H4 (cell line): Measurements from ENCODE around the gene ADCY5. TPM values are rescaled to one million over a fixed set of nuclear protein-coding genes. Genes with fewer than 3 reads are reported as not detected.

Experiments used
- DNase-seq: peaks from one replicate; pipeline ENCODE4 v3.0.0-alpha.2; 2015; ENCODE audit warnings: low spot score
- total RNA-seq: library from RNA; depleted of rRNA; stranded (reverse); fragments of >200 nt; shearing (Covaris generic); gene quantifications from 2 replicates; pipeline ENCODE4 v1.2.3, GENCODE V29; 2014

Gene ADCY5
- total RNA-seq, 1 experiment from 2014 or later: 0.85 TPM

DNA sequence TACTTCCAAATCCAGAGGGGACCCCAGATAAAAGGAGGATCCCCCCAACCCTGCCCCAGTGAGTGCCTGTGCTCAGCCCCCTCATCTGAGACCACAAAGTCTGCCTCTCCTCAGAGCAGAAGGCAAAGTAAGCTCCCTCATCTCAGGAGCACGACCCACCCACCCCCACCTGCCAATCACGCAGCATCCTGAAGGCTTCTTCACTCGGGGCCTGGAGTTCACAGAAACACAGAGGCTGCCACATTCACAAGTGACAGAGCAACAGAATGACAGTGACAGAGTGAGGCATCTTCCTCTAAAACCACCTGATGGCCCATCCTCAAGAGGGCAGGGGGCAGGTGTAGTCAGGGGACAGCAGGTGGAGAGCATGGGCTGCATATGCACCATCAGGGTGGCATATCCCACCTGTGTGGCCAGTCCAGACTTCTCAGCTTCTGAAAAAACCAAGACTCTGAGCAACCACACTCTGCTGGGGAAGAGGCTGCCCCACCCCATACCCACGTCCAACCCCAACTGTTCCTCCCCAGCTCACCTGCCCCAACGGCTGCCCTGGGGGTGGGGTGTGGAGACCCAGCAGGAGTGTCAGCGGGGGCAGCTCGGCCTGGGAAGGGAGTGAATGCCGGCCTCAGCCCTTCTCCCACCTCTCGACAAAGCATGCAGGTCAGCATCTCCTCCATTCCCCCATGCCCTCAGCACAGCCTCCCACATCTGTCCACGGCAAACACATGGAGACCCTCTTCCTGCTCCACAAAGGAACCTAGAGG is 19.3 kb downstream of the ADCY5 start:
- no peak for DNase-seq

DNA sequence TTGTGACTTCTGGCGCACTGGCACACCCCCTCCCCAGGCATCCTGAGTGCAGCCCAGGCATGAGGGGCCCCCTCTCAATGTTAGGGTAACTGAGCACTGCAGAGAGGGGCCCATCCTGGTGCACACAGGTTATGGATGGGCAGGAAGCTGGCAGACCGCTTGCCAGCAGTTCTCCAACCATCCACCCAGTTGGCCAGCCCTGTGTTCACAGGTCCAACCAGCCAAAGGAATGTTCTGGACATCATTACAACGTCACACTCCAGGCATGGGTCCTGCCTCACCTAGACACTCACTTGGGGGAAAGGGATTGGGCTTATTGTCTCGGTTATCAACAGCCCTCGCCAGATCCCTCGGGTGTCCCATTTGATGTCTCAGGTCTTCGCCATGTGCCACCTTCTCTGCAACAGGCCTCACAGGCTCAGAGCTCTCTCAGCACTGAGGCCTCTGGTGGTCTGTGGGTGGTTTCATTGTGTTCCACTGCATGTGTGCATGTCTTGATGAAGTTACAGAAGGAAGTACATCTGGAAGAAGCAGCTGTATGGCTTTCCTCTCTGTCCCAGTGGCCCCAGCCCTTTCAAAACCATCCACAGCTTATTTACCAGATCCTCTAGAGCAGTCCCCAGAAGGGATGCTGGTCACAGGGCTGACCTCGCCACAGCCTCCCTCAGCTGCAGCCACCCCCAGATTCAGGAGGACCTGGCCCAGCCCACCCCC is 23.7 kb downstream of the ADCY5 start:
- no peak for DNase-seq

DNA sequence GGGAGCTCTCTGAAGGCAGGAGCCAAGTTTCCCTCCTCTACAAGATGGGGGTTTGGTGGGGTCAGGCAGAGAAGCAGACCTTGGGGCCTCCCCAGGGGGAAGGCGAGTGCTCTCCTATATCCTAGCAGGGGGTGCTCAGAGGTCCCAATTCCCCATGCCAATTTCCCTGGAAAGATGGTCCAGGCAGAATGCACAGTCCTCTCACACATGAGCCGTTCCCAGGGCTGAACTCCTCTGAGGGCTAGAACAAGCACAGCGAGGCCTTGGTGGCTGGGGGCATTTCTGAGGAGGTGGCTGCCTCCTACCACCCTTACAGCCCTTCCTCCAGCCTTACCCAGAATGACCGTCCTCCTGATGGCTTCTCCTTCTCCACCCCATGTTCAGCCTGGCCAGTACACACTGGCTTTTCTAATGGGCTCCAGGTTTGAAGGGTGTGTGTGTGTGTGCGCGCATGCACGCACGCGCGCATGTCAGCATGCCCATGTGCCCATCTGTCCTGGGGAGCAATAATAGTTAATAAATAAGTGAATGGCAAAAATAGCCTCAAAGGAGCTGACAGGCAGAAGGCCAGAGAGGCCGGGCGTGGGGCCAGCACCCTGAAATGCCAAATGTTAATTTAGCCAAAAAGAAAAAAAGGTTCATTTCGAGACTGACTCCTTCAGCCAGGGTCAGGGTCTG is 24.4 kb downstream of the ADCY5 start:
- DNase-seq: no peak

DNA sequence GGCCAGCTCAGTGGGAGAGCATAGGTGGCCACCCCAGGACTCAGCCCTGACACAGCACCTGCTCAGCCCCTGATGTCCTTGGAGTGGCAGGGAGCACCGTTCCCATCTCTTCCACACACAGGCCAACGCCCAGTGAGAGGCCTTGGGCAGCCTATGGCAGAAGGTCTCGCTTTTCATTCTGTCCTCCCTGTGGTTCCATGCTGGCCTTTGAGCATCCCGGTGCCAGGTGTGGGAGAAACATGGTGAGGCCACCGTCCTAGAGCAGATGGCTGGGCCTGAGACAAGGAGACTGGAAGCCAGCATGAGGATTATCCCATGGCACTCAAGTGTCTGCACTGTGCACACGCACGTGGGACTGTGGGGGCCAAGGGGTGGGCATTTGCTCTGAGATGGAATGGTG is 25.1 kb downstream of the ADCY5 start:
- no peak for DNase-seq

DNA sequence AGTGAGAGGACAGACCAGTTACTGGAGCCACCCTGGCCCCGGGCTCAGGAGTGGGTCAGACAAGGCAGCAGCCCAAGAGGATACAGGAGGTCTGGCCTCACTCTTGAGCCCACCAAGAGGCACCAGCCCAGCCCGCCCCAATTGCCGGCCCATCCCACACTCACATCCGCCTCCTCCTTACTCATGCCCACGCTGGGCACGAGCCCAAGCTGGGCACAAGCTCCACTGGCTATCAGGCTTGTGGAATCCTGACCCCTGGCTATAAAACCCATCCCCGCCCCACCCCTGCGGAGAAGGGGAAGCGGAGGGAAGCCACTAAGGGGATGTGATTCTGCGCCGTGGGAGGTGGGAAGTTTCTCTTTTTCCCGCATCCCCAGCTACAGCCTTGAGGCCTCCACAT is 25.9 kb downstream of the ADCY5 start:
- DNase-seq: no peak

DNA sequence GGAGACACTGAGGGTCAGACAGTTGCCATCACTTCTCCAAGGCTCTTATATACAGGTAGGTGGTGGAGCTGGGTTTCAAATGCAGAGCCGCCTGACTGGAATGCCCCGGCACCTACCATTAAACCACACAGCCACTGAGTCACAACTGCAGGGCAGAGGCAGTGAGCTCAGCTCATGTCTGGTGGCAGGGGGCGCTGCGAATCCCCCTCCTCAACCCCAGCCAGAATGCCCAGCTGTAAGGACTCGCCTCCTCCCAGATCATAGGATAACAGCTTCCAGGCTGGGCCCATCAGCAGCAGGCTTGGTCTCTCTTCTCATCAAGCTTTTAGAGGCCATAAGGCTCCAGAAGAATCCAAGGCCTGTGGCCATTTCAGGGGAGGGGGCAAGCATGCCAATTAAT is 26.4 kb downstream of the ADCY5 start:
- no peak for DNase-seq

DNA sequence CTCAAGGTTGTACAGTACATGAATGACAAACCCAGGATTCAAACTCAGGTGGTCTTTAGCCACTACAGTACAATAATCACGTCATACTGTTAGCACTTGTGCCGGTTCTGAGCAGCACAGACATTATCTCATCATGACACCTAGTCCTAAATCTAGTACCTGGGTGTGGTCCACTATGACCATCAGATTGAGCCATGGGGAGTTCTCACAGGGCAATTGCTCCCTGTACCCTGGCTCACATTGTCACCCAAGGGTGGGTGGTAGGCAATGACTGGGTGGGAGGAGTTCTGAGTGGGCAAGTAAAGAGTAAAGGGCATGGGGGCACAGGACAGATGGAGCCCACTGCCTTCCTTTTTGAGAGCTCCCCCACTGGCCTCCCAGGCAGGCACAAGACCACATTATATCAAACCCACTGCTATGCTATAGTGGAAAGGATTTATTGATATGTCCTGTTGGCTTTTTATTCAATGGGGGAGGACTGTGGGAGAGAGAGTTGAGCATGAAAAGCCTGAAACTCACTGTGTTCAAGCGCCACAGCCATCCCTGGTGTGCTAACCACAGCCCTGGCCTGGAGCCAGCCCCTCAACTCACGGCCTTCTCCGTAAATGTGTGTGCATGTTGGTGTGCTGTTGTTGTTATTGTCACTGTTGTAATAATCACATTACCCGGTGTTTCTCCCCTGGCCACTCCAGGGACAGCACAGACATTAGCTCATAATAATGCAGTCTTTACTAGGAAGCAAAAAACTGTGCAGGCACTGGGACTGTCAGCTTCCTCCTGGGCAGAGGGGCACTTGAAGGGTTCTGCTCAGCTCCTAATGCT is 27.3 kb downstream of the ADCY5 start:
- peak; percentile 58 for DNase-seq

DNA sequence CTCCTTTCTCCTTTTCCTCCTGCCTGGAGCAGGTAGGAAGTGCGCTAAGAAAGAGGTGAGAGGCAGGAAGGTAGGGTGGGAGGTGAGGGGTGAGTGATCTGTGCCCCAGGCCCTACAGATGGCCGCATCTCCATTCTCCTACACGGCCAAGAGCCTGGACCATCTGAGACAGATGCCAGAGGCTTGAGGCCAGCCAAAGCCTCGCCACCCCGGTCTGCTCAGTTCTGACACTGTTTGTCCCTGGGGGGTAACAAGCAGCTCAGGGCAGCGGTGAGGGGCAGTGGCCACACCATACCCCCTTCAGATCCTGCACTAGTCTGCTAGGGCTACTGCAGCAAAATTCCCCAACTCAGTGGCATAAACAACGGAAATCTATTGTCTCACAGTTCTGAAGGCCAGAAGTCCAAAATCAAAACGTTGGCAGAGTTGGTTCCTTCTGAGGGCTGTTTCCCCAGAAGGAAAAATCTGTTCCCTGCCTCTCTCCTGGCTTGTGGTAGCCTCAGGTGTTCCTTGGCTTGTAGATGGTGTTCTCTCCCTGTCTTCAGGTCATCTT is 28.4 kb downstream of the ADCY5 start:
- no peak for DNase-seq

DNA sequence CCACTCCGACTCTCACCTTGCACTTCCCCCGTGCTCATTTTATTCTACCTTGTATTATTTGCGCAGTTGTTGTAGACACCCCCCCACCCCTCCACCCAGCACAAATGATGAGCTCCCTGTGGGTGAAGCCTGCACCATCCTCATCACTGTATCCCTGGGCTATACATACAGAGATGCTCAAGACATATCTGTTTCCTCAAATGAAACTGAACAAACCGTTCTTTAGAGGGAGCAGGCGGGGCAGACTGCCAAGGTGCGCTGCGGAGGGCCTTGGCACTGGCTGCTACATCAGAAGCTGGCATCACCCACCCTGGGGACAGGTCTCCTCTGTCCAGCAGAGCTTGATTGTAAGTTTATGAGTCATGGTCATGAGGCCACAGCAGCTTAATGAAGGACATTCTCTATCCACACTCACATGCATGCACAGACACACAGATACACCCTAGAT is 29.0 kb downstream of the ADCY5 start:
- DNase-seq: no peak

DNA sequence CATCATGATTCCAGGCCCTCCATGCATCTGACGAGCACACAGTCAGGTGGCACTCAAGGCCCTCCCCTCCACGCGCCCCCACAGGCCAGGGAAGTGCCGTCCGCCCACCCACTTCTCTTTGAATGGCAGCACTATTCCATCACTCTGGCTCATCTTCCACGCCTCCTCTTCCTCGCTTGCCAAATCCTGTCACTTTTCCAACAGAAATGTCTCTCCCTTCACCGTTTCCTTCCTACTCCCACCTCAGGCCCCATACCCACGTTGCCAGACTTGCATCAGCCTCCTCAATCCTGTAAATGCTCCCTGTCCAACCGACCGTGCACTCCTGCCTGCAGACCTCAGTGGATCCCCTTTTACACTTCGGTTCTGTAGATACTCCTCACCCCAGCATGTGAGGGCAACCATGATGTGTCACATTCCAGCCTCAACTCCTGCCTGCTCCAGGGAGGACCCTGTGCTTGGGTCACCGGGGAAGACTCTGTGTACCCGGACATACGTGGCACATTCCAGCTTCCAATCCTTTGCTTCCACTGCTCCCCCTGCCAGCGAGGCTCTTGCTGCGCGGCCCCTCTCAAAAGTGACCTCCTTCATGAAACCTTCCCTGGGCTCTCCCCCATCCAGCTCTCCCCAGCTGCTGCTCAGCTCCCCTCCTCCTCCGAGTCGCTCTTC is 29.6 kb downstream of the ADCY5 start:
- DNase-seq: no peak

DNA sequence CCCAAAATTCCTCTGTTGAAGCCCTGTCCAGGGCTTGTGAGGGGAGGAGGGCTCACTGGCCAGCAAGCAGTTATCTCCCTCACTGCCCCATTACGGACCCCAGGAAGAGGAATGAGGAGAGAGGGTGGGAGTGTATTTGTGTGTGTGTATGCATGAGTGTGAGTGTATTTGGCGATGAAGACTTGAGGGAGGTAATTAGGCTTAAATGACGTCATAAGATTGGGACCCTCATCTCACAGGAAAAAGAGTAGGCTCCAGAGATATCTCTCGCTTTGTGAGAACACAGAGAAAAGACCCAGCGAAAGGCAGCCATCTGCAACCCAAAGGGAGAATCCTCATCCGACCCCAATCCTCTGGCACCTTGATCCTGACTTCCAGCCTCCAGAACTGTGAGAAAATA is 32.2 kb downstream of the ADCY5 start:
- no peak for DNase-seq

DNA sequence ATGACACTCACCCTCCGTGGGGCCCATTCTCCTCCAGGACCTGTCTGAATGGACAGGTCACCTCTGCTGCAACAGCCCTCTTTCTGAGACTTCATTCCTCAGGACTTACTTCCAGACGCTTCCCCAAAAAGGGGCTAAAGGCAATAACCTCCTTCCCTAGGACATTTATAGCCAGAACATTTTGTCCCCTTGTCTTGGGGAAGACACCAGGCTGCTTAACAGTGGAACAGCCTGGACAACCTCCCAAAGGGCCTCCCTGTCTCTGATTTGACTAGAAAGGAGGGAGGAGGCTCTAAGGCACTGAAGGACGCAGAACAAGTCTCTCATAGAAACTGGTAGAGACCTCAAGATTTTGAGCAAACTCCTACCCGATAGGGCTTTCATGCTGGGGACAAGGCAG is 32.7 kb downstream of the ADCY5 start:
- no peak for DNase-seq

DNA sequence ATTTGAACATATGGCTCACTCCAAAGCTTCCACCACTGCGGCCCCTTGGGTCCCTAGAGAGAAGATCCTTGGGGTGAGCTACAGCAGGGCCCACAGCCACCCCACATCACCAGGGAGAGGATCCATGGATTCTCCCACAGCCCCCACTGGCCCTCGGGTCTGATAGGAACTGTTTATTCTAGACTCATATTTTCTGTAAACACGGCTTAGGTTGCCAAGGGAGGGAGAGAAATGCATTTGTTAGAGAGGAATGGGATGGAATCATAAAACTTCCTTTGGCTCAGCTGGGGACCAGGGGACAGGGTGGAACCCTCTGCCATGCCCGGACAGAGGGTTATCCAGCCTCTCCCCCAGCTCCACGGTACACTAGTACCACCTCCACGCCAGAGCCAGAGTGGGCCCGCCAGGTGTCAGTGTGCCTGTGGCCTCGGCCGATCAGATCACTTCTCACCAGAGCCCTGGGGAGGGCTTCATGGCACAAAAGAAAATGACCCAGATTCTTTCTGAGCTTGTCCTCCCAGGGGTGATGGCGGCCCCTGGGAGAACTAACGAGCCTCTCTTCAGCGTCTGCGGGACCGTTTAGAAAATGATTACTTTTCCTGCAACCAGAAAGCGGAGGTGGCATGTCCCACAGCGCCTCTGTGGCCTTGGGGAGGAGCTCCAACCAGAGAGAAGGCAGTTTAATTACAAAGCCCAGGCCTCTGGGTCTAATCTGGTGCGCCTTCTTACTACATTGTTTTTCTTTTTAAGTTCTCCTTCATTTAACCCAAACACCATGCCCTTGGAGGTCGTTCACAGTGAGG is 33.7 kb downstream of the ADCY5 start:
- no peak for DNase-seq

DNA sequence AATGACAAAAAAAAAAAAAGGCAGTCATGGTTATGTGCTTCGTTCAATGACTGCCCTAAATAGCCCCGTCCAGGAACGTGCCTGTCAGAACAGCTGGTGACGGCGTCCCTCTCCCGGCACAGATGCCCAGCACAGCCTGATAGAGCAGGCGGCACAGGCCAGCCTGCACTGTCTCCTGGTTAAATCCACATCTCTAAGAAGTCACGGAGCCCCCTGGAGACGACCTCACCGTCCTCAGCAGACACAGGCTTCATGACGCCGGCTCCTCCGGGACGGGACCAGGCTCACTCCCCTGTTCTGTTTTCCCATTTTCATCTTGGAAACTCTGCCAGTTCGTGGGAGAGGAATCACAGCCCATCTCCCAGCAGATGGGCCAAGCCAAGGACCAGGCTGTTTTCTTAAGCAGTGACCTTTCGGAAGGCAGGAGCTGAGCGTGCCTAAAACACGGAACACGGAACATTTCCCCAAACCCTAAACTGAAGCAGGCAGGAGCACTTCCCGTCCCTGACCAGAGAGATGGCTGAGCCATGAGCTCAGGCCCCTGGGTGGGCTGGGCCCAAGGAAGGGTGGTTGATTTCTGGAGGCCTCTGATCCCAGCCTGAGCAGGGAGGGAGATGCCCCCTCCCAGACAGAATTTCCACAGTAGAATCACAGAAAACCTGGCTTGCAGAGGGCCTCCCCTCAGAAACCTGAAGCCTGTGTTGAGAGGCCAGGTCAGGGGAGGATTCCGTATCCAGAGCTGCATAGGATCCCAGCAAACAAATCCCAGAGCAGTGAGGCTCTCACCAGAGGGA is 35.9 kb downstream of the ADCY5 start:
- DNase-seq: no peak

DNA sequence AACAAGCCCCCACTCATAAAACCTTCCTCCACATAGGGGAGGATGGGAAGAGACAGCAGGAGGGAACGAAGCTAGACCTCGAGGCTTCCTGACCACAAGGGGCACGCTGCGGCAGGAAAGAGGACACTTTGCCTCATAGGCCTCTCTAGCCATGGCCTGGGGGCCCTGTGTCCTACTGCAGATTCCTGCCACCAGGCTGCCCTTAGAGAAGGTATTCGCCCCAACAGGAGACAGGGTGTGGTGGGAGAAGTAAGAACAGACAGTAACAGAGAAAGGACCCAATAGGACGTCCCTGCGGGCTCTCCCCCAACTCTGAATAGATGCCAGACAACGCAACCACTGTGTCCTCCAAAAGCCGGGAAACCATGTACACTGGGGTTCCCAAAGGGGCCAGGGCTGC is 36.8 kb downstream of the ADCY5 start:
- DNase-seq: no peak

DNA sequence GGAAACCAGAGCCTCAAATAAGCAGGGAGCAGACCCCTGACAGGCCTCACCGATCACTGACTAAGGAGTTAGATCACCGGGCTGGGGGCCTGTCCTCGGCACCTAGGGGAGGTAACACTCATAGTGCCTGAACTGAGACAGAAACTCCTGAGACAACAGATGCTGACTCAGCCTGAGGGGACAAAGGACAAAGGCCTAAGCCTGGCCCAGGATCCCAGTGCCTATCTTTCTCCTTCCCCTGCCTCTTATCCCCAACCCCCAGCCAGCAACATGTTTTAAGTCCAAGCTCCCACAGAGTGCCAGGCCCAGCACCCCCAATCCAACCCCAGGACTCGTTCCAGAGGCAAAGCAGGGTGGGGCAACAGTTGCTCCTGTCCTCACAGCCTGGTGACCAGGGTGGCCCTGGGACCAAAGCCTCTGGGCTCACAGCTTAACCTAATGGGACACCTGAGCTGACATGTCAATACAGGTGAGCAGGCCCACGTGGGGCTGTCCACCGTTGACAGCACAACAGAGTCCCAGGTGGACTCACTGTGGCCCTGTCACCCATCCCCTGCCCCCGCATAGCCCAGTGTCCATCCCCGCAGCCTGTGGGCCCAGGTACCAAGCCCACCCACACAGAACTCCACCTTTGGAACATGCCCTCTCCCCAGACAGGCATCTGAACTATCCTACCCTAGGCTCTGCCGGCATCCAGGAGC is 37.4 kb downstream of the ADCY5 start:
- DNase-seq: no peak

DNA sequence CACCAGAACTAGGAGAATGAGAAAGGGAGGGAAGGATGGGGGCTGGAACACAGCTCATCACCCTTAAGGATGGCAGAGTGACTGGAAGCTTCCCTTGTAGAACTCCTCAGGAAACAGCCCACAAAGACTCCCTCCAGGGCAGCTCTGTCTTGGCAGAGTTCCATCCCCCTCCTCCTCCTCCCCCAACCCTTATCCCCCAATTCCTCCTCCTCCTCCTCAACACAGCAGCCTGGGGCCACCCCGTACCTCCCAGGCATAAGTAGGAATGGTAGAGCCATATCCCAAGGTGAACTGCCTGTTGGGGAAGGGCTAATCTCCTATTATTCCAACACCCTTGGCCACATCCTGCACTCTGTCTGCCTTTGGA is 38.8 kb downstream of the ADCY5 start:
- no peak for DNase-seq

DNA sequence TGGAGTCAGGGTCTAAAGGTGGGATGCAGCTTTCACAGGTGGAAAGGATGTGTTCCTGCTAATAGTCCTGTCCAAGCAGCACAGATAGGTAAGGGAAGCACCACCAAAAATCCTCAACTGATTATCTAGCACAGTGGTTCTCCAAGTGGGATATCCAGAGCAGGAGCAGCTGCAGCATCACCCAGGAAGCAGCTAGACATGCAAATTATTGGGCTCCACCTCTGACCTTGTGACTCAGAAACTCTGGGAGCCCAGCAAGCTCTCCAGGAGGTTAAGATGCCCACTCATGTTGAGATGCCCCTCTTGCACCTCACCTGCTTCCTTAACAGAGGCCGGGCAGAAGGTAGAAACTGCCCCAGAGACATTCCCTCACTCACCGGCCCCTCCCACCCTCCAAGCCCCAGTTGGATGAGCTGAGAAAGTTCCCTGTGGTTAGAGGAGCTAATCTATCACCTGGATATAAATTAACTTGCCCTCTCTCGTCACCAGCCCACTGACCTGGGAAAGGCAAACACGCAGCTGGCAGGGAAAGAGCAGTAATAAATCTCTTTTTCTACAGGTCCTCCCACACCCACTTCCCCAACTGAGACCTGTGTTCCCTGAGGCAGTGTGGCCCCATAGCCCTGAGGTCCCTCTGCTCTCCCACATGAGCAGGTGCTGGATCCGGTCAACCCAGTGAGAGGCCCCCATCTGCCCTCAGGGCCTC is 39.3 kb downstream of the ADCY5 start:
- DNase-seq: no peak
